HG03103 (cell line): ENCODE data around the gene DPCD.

Source experiments
- ATAC-seq: cut with Tn5 transposase; IDR thresholded peaks from one replicate; pipeline ENCODE4 v1.9.1; 2021; ENCODE audit warnings: low read depth; ENCODE audit not compliant: unreplicated experiment

DPCD gene

DNA sequence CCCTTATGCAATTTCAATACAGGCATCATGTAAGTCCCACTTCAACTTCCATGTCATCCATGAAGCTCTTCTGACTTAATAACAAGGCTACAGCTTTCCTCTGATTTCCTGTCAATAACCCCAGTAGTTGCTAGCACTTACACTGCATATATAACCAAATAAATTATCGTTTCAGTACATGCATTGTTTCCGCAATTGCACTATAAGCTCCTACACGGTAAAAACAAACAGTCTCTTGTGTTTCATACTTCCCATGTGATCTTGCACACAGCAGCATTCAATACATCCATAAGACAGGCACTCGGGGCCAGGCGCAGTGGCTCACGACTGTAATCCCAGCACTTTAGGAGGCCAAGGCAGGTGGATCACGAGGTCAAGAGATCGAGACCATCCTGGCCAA, 65.4 kb downstream of the DPCD start:
- no peak for ATAC-seq

DNA sequence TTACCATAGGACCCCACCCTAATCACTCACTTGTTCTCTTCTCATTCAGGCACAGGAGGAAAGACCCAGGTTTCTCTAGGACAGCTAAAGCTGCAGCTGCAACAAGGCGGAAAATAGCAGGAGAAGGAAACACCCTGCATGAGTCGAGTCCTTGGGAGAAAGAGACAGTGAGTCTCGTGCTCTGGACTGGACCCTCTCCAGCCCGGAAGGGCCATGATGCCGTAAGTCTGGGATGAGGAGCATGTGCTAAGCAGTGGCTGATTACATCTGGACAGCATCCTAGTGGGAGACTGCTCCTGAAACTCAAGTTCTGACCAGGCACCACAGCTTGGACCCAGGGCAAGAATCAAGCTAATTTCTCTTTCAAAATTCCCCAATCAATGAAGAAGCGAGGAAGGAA, 67.4 kb downstream of the DPCD start:
- ATAC-seq: no peak

DNA sequence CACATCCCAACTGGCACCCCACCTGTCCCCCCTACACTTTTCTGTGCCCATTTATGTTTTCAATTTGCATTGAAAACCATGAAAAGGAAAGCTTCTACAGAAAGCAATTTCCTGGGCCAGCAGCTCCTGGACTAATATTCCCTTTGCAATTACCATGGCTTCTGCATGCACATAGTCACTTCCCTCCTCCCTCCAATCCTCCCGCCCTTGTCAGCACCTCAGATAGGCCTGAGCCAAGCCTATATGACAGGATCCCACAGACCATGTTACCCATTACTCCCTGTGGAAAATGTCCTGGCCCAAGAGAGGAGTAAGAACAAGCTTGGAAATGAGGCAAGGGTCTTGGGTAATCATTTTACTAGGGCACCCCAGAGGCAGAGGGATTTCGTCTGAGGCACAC, 68.8 kb downstream of the DPCD start:
- no peak for ATAC-seq

DNA sequence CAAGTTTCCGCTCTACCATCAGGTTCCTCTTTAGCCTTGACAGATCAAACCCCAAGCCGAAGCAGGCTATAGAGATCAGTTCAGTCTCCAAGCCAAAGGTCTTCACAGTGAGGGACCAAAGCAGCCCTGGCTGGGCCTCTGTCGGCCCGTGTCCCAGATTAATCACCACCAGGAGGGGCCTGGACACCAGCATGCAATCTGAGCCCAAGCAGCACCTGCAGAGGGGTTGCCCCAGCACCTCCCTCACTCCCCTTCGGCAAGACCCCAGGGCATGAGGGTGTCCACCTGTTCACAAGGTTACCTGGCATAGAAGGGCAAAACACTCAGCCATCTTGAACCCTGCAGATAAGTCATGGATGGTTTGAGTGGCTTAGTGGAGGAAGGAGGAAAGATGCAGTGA, 70.9 kb downstream of the DPCD start:
- ATAC-seq: no peak
